GM21367 (cell line): ENCODE data around the gene FOXN3.

Source experiments
- ATAC-seq: cut with Tn5 transposase; IDR thresholded peaks from one replicate; pipeline ENCODE4 v1.9.1; 2021; ENCODE audit not compliant: unreplicated experiment

FOXN3 gene, protein sequence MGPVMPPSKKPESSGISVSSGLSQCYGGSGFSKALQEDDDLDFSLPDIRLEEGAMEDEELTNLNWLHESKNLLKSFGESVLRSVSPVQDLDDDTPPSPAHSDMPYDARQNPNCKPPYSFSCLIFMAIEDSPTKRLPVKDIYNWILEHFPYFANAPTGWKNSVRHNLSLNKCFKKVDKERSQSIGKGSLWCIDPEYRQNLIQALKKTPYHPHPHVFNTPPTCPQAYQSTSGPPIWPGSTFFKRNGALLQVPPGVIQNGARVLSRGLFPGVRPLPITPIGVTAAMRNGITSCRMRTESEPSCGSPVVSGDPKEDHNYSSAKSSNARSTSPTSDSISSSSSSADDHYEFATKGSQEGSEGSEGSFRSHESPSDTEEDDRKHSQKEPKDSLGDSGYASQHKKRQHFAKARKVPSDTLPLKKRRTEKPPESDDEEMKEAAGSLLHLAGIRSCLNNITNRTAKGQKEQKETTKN

DNA sequence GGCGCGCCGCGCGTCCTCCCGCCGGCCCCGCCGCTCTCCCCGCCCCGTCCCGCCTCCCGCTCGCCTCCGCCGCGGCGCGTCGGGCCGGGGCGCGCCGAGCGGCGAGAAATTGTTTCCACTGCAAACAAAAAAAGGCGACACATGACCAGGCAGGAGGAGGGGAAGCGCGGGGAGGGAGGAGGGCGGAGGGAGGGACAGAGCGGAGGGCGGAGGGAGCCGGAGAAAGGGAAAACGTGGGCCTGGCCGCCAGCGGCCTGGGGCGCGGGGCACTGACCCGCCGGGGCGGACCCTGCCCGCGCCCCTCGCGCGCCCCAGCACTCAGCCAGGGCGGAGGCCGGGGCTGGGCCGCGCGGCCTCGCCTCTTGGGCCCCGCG lies at the start of gene FOXN3:
TSS of gene FOXN3 (minus strand) at position 143 of the 374 bp plus-strand sequence. CDS start 4,757 bp downstream, outside the sequence.
- ATAC-seq: peak; percentile 42

DNA sequence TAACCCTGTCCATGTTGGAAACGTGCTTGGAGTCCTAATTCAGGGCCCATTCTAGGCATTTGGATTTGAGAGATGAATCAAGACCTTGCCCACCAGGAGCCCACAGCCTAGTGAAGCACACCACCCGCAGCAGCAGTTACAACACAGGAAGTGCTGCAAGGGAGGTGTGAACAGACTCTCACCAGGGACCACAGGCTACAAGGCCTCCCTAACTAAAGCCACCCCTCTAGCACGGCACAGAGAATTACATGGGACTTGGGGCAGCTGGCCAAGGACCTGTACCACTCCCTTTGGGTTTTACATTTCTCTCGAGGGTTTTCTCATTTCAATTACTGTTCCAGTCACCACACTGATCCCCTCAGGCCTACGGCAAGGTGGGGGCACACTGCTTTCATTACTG lies 49.5 kb upstream of the FOXN3 start:
- ATAC-seq: peak; percentile 83

DNA sequence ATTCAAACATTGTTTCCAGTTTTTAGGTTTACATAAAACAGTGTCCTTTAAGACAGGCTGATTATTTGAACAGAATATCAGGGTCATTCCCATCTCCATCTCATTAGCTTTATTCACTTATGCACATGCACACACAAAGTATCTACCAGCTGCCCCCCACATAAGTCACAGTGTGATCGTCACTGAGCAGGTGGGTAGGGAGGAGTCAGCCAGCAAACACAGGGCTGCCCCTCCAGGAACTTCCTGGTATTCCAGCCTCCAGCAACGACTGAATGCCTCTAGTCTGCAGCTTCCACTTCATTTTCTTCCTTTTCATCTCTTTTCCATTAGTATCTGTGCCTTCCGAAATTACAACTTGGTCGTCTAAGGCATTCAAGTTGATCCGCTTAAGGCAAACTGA lies 48.8 kb upstream of the FOXN3 start:
- no peak for ATAC-seq

DNA sequence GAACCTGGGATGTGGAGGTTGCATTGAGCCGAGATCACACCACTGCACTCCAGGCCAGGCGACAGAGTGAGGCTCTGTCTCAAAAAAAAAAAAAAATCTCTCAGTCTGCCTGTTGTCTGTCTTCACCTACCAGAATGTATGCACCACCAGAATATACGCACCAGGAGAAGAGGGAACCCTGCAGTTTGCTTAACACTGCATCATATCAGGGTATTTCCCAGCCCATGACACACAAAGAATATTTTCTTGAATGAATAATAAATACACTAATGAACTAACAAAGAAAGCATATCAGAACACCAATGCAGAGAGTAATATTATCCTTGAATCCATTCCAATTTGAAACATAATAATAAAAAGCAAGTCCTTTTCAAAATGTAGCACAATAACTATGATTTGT lies 44.2 kb upstream of the FOXN3 start:
- no peak for ATAC-seq

DNA sequence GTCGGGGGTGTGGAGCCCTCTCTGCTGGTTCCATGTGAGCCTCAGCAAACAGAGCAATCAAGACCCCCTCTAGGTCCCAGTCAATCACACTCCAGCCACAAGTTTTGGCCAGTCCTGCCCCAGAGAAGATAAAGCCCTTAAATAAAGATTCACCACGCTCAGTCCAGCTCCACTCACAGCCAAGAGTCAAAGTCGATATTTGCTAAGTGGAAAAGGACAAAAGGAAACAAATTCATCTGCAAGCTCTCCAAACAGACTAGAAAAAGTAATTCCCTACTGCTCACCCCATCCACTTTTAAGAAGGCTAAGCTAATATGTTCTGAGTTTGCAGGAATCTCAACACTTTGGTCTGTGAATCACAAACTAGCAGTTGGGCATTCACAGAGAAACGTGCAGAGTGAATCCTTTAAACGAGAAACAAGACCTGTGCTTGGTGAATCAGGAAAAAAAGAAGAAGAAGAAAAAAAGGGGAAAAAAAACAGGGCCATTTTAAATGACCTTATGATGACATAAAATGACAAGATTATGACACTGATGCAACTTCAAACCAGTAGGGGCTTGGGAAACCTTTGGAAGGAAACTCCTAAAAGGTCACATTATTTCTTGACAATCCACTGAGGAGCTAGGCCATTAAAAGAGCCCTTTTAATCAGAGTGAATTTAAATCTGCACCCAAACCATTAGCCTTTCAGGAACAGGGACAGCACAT lies 41.8 kb upstream of the FOXN3 start:
- ATAC-seq: no peak

DNA sequence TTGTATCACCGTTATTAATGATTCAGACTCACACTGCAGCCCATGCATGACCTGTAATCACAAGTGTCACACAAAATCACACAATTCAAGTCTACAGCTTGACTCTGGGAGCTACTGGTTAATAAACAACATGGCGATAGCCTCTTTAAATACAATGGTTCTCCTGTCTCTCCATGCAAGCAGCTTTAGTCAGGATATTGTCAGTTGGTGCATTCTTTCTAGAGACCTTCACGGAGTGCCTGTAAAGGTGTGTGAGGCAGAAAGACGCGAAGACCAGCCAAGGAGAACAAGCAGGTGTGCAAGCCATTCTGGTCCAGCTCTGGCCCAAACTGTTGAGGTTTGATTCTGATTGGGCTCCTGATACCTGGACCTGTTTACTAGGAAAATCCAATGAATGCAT lies 40.0 kb upstream of the FOXN3 start:
- ATAC-seq: no peak

DNA sequence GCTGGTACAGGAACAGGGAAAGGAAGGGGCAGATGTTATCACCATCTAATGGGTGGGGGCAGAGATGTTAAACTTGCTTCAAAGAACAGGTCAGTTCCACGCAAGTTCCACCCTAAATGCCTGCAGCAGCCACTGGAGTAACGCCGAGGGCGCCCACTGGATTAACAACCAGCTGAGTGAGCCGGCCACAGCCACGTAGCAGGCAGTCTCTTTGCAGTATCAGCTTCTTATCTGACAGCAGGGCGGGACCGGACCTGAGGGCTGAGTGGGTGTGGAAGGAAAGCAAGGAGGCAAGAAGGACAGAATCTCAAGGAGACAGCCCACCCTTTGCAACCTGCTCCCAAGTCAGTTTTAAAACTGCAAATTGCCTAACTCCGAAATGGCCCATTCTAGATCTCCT lies 38.4 kb upstream of the FOXN3 start:
- no peak for ATAC-seq

DNA sequence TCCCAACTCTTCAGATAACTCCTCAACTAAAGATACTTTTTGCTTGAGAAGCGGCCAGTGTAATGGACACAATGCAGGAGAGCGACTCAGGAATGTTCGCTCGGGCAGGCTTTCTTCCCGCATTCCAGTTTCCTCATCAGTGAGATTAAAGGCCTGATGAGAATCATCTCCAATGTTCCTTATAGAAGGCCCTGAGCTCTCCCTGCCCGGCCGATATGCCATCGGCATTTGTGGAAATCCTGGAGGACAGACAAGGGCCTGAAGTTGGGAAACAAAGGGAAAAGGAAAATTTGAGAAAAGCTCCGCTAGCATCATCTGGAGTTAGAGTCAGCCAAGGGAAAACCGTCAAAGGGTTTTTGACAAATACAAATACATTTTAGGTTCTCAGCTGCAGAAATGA lies 38.0 kb upstream of the FOXN3 start:
- no peak for ATAC-seq

DNA sequence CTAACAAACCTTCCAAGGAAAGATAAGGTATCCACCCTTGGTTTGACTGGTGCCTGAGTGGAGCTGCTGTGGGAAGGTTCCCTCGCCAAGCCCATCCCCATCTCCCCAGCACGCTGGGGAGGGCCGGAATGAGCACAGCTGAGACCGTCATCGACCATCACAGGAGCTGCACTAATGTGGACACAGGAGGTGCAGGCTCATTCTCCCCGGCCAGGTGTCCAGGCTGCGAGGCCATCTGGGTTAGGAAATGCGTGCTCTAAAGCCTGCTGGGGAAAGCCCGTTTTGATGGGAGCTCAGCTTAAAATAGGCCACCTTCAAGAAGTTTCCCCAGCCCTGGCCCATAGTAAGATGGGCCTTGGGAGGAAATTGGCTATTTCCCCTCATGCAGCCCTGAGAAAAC lies 35.2 kb upstream of the FOXN3 start:
- no peak for ATAC-seq

DNA sequence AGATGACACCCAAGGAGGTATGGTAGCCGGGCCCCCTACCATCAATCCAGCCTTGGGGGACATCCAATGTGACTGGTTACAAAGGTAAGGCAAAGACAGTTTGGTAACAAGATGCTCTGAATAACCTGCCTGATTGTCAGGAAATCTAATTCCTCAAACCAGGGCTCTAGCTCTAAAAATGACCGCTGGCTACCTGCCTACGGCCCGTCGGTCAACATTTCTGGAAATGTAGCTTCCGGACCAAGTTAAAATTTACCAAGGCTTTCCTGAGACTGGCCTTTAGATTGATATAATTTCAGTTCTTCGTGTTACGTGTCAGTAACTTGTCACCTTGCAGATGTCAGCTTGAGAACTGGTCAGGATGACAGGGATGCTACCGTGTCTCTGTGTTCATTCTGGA lies 34.2 kb upstream of the FOXN3 start:
- ATAC-seq: no peak

DNA sequence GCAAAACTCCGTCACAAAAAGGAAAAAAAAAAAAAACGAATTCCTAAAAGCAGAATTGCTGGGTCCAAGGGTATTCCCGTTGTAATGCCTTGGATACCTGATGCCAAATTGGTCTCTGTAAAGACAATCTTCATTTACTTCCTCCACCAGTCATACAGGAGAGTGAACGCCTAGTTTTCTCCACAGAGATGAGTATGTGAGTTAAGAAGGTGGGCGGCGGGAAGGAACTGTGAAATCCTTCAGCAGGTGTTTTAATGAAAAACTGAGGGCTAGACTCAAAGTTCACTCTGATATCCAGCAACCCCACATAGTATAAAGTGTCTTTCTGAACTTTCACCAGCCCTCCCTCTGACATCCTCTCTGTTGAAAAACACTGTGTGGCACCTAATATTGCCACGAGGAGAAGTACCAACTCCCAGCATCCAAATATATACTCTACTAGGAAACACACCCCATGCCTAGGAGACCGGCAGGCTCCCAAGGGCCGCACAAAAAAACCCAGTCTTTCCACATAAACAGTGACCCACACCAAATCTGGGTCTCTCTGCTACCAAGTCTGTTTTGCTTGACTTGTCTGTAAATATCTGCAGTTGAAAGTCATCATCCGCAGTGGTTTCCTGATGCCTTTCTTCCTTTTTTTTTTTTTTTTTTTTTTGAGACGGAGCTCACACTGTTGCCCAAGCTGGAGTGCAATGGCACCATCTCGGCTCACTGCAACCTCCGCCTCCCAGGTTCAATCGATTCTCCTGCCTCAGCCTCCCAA lies 30.3 kb upstream of the FOXN3 start:
- ATAC-seq: no peak

DNA sequence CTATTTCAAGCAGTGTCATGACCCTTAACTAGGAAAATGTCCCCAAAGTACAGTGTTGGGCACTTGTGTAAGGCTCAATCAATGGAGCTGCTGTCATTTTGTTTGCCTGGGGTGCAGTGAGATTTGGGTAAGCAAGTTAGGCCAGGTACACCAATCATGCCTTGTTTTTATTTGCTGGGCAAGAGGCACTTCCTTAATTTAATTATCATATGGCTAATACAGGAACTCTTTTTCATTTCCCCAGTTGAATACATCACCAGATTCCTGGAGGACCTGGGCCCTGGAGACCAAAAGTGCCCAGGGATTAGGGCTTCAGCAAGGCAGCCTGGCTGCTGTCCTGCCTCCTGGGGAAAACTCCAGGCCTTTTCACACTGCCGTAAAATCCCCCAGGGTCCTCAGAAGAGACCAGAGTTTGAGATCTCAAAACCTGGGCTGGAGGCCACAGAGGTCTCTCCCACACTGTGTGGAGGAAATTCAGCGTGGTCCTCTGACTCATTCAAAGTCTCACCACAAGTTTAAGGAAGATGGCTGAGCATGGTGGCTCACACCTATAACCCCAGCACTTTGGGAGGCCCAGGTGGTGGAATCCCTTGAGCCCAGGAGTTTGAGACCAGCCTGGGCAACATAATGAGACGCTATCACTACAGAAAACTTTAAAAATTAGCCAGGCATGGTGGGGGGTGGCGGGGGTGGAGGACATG lies 28.4 kb upstream of the FOXN3 start:
- ATAC-seq: peak; percentile 43

DNA sequence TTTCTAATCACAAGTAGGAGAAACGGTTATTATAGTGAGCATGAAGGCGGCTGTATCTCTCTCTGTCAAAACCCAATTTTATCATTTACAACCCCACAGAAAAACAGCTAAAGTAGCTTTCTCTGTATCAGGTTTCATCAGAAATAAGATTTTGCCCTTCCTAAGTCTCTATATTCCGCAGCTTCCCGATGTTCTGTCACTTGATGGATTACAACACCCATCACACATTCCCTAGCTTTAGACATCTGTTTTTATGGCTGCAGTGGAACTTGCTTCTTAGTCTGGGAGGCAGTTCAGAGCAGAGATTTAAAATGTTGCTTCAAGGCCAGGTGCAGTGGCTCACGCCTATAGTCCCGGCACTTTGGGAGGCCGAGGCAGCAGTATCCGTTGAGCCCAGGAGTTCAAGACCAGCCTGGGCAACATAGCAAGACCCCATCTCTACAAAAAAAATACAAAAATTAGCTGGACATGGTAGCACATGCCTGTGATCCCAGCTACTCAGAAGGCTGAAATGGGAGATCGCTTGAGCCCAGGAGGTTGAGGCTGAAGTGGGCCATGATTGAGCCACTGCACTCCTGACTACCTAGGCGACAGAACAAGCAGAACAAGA lies 27.6 kb upstream of the FOXN3 start:
- no peak for ATAC-seq

DNA sequence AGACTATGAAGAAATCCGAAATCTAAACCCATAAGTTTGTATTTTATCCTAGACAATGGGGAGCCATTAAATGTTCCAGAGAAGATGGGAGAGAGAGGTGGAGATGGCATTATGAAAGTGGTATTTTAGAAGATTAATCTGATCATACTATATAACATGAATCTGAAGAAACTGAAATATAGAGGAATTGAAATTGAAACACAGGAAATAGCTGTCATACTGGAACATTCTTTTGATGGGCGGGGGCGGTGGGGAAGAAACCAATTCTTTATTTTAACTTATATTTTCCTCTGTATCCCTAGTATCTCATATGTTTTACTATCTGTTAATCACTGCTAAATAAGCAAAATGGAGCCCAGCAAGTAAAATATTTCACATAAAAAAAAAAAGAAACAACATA lies 27.0 kb upstream of the FOXN3 start:
- ATAC-seq: no peak

DNA sequence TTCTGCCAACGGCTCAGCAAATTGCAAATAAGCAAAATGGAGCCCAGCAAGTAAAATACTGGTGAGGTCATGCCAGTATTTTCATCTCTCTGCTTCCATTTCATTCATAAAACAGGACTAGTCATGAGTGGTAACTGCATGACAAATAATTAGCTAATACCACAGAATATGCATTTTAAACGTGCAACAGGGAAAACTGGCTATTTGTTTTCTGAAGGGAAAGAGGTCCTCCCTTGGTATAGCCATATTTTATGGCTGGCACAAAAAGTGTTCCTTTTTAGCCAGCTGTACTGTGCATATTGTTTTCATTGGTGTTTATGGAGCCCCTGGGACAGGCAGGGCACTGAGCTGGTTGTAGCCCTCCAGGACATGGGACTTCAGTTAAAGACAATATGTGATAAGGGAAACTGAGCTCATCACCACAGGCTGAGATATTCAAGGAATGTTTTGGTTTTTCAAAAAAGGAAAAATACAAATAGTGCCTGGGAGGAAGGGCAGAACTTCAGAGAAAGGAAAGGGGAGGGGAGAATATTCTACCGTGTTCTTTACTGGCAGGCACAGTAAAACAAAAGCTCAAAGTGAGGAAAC lies 26.1 kb upstream of the FOXN3 start:
- ATAC-seq: no peak

DNA sequence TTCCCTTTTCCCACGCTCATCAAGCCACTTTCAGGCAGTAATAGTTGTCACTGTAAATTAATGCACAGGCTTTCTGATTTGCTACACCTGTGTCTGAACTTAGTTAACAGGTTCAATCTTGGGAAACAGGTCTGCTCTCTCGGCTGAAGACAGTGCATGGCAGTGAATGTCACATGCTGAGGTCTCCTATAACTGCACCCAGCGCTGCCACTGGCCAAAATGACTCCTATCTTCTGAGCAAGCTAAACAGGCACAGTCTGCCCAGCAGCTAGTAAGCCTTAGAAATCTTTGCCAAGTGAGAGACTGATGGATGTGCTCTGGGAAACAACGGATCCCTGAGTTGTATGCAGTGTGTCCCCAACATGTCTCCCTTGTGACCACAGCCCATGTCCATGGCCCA lies 25.2 kb upstream of the FOXN3 start:
- no peak for ATAC-seq

DNA sequence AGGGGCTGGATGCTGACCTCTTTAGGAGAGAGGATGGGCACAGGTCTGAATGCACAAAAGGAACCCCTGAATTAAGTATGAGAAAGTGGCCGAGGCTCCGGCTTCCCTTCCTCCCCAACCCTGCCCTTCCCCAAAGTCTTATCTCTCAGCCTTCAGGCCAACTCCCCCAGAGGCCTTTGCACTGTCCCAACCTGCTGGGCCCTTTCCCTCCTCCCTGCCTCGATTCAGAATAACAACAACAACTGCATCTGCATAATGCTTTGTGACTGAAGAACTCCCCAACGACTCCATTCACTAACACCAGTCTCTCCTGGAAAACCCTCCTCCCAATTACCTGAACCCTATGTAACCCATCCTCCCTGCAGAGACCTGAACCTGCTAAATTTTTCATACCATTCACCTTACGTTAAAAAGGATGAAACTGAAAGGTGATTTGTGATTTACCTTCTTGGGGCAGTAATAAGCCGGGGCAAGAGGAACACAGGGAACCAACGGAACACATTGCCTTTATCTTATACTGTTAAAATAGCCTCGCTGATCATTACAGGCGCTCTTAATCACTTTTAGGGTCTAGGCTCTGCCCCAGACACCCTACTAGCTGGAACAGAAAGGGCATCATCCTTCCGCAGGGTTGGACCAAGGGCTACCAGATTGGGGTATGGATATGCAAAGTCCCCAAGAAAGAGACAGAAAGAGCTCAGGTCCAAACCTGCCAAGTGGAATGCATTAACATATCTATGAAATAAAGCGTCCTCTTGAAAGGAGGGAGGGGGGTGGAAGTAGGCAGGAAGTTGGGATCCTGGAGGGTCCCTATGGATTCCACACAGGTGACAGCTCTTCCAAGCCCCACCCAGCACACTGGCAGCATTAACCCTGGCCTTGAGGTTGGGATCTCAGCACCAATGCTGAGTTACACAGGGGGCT lies 24.2 kb upstream of the FOXN3 start:
- no peak for ATAC-seq

DNA sequence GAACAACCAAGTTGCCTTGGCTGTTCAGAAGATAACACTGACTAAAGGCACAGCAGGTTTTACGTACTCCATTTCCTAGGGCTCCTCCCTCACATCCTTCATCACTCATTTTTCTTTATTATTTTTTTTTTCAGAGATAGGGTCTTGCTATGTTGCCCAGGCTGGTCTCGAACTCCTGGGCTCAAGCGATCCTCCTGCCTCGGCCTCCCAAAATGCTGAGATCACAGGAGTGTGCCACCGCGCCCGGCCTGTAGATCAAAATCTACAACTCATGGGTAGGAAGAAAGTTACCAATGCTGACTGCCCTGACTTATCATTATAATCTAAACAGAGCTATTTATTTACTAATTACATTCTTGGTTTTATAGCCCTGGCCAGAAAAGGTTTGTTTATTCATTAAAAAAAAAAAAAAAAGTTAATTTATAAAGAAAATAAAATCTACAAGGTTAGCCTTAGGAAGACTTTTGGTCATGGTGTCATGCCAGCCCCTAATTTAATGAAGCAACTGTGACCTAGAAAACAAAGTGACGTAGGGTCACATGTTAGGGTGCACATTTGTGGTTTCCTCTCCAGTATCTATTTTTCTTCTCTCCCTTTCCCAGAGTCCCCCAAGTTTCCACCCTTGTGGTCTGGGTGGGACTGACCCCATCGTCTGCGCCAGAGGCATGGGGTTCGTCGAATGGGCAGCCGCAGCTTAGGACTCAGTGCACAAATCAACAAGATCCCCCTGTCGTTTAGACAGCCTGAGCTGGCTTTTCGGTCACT lies 19.0 kb upstream of the FOXN3 start:
- ATAC-seq: no peak

DNA sequence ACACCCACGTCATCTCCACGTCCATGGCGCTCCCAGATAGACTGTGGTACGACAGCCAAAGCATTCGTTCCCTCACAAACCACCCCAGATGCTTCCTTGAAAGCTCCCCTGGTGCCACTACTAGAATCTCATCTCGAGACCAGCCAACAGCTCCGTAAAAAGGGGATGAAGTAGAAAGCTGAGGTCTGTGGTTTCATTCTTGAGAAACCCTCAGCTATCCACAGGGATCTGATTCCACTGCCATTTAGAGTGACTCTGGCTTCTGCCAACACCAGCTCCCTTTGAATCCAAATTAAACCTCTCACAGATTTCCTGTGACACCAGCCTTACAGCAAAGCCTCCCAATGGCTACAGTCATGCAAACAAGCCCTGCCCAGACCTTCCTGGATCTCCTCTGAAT lies 18.5 kb upstream of the FOXN3 start:
- no peak for ATAC-seq
